H9 (cell line): ENCODE measurements around the gene CCSER1. TPM values are rescaled to one million over a fixed set of nuclear protein-coding genes. Genes with fewer than 3 reads are reported as not detected.

ENCODE experiments used
- DNase-seq: peaks from one replicate; pipeline ENCODE4 v3.0.0-alpha.2; 2017
- H2AFZ ChIP-seq: one replicate; pipeline ENCODE4 v1.6.1; 2013; ENCODE audit warnings: mild to moderate bottlenecking, low read length, control low read depth, moderate library complexity
- H2AK5ac ChIP-seq: 2 replicates; pipeline ENCODE4 v1.6.1; 2013; ENCODE audit warnings: low read length, control low read depth, mixed read lengths; ENCODE audit not compliant: insufficient read length
- H2BK120ac ChIP-seq: one replicate; pipeline ENCODE4 v1.6.1; 2013; ENCODE audit warnings: low read depth, mild to moderate bottlenecking, low read length, control low read depth, inconsistent platforms; ENCODE audit not compliant: poor library complexity, severe bottlenecking
- H2BK12ac ChIP-seq: 2 replicates; pipeline ENCODE4 v1.6.1; 2013; ENCODE audit warnings: low read length, control low read depth, mixed read lengths, low read depth; ENCODE audit not compliant: insufficient read length
- H2BK15ac ChIP-seq: 2 replicates; pipeline ENCODE4 v1.6.1; 2013; ENCODE audit warnings: low read depth, low read length, control low read depth
- H2BK20ac ChIP-seq: one replicate; pipeline ENCODE4 v1.6.1; 2013; ENCODE audit warnings: low read depth, mild to moderate bottlenecking, low read length, control low read depth, inconsistent platforms; ENCODE audit not compliant: poor library complexity, severe bottlenecking
- H2BK5ac ChIP-seq: 2 replicates; pipeline ENCODE4 v1.6.1; 2013; ENCODE audit warnings: low read length, control low read depth, mixed read lengths; ENCODE audit not compliant: insufficient read length
- H3K14ac ChIP-seq: 2 replicates; pipeline ENCODE4 v1.6.1; 2013; ENCODE audit warnings: low read length, control low read depth; ENCODE audit not compliant: insufficient read depth
- H3K18ac ChIP-seq: 2 replicates; pipeline ENCODE4 v1.6.1; 2013; ENCODE audit warnings: low read depth, mild to moderate bottlenecking, mixed read lengths, low read length, control low read depth; ENCODE audit not compliant: insufficient read length
- H3K23ac ChIP-seq: 2 replicates; pipeline ENCODE4 v1.6.1; 2013; ENCODE audit warnings: low read length, control low read depth, mixed read lengths, low read depth; ENCODE audit not compliant: insufficient read length
- H3K23me2 ChIP-seq: 2 replicates; pipeline ENCODE4 v1.6.1; 2013; ENCODE audit warnings: low read depth, mild to moderate bottlenecking, mixed read lengths, low read length, control low read depth; ENCODE audit not compliant: insufficient read length, poor library complexity, severe bottlenecking
- H3K27ac ChIP-seq: 2 replicates; pipeline ENCODE4 v1.5.1; 2013; ENCODE audit warnings: low read length, control low read depth, mixed read lengths, low read depth; ENCODE audit not compliant: insufficient read length
- H3K27me3 ChIP-seq: 2 replicates; pipeline ENCODE4 v1.6.1; 2013; ENCODE audit warnings: low read length, control low read depth, inconsistent platforms; ENCODE audit not compliant: insufficient read depth
- H3K4ac ChIP-seq: 2 replicates; pipeline ENCODE4 v1.6.1; 2013; ENCODE audit warnings: low read depth, mild to moderate bottlenecking, control low read depth, inconsistent platforms, low read length, moderate library complexity
- H3K4me1 ChIP-seq: 2 replicates; pipeline ENCODE4 v1.6.1; 2013; ENCODE audit warnings: low read length, control low read depth, inconsistent platforms; ENCODE audit not compliant: insufficient read depth
- H3K4me2 ChIP-seq: 2 replicates; pipeline ENCODE4 v1.6.1; 2013; ENCODE audit warnings: low read length, control low read depth, mixed read lengths; ENCODE audit not compliant: insufficient read length, insufficient read depth
- H3K56ac ChIP-seq: 2 replicates; pipeline ENCODE4 v1.6.1; 2013; ENCODE audit warnings: low read depth, mild to moderate bottlenecking, mixed read lengths, low read length, control low read depth; ENCODE audit not compliant: insufficient read length
- H3K79me1 ChIP-seq: 2 replicates; pipeline ENCODE4 v1.6.1; 2013; ENCODE audit warnings: low read depth, mild to moderate bottlenecking, moderate library complexity, low read length, control low read depth, inconsistent platforms; ENCODE audit not compliant: insufficient read depth, poor library complexity, severe bottlenecking
- H3K79me2 ChIP-seq: 2 replicates; pipeline ENCODE4 v1.6.1; 2013; ENCODE audit warnings: low read length, control low read depth, inconsistent platforms; ENCODE audit not compliant: insufficient read depth
- H3K9ac ChIP-seq: 2 replicates; pipeline ENCODE4 v1.6.1; 2013; ENCODE audit warnings: low read length, control low read depth, mixed read lengths; ENCODE audit not compliant: insufficient read length; ENCODE audit errors: extremely low read depth
- H3K9me3 ChIP-seq: one replicate; pipeline ENCODE4 v1.6.1; 2013; ENCODE audit warnings: low read depth, low read length, inconsistent platforms; ENCODE audit not compliant: control insufficient read depth
- H3T11ph ChIP-seq: one replicate; pipeline ENCODE4 v1.6.1; 2013; ENCODE audit warnings: mild to moderate bottlenecking, low read length, control low read depth, inconsistent platforms
- H4K20me1 ChIP-seq: one replicate; pipeline ENCODE4 v1.6.1; 2013; ENCODE audit not compliant: control insufficient read depth, insufficient read length, insufficient read depth
- H4K5ac ChIP-seq: 2 replicates; pipeline ENCODE4 v1.6.1; 2013; ENCODE audit warnings: low read depth, mild to moderate bottlenecking, mixed read lengths, low read length, control low read depth; ENCODE audit not compliant: insufficient read length
- H4K8ac ChIP-seq: replicated peaks from 2 replicates; pipeline ENCODE4 v1.6.1; 2013; ENCODE audit warnings: low read length, control low read depth, mixed read lengths, low read depth; ENCODE audit not compliant: insufficient read length
- H4K91ac ChIP-seq: 2 replicates; pipeline ENCODE4 v1.6.1; 2013; ENCODE audit warnings: low read depth, mild to moderate bottlenecking, moderate library complexity, mixed read lengths, low read length, control low read depth; ENCODE audit not compliant: insufficient read length
- H3K27ac Mint-ChIP-seq, 3 experiments: 2 replicates in 2 of 3; 3 replicates in 1 of 3; pipeline ENCODE4 v1.8.0; 2020 to 2021; ENCODE audit warnings: mixed read lengths in 3 of 3, mild to moderate bottlenecking in 1 of 3, moderate library complexity in 1 of 3
- H3K27me3 Mint-ChIP-seq: 2 replicates; pipeline ENCODE4 v1.8.0; 2021; ENCODE audit warnings: low read depth, mild to moderate bottlenecking, moderate library complexity, mixed read lengths
- H3K36me3 Mint-ChIP-seq, 3 experiments: 2 replicates in 2 of 3; 3 replicates in 1 of 3; pipeline ENCODE4 v1.8.0; 2020 to 2021; ENCODE audit warnings: low read depth in 3 of 3, mixed read lengths in 3 of 3; ENCODE audit not compliant: insufficient read depth in 1 of 3
- H3K4me1 Mint-ChIP-seq, 2 experiments: 2 replicates each; pipeline ENCODE4 v1.8.0; 2020; ENCODE audit warnings: mixed read lengths in 2 of 2
- H3K4me3 Mint-ChIP-seq, 2 experiments: 2 replicates in 1 of 2; 3 replicates in 1 of 2; pipeline ENCODE4 v1.8.0; 2020 to 2021; ENCODE audit warnings: mild to moderate bottlenecking in 2 of 2, mixed read lengths in 2 of 2, moderate library complexity in 1 of 2
- H3K9me3 Mint-ChIP-seq, 2 experiments: 2 replicates in 1 of 2; 3 replicates in 1 of 2; pipeline ENCODE4 v1.8.0; 2020; ENCODE audit warnings: mild to moderate bottlenecking in 2 of 2, mixed read lengths in 2 of 2, moderate library complexity in 1 of 2
- whole genome bisulfite sequencing: extraction: QIAGEN DNeasy Blood & Tissue Kit; methylation state at CpG from one replicate; pipeline ENCODE4 v1.1.7; 2013; ENCODE audit warnings: missing lambda C conversion rate, low lambda C conversion rate, mixed read lengths; ENCODE audit not compliant: insufficient read length; ENCODE audit errors: extremely low coverage; 5-methylcytosine and 5-hydroxymethylcytosine counted together
- total RNA-seq: library from RNA; stranded (reverse); gene quantifications from 2 replicates; pipeline ENCODE4 v1.2.1, GENCODE V29; 2021
- TF ChIP-seq, protein P1 (sequence below): fragments of 200-600 bp; sonication (generic); conservative IDR thresholded peaks from 3 replicates; pipeline ENCODE4 v1.8.0; 2021; ENCODE audit warnings: antibody characterized with exemption, mild to moderate bottlenecking

CCSER1 gene
- total RNA-seq, 1 experiment from 2014 or later, result 0.37 TPM

DNA sequence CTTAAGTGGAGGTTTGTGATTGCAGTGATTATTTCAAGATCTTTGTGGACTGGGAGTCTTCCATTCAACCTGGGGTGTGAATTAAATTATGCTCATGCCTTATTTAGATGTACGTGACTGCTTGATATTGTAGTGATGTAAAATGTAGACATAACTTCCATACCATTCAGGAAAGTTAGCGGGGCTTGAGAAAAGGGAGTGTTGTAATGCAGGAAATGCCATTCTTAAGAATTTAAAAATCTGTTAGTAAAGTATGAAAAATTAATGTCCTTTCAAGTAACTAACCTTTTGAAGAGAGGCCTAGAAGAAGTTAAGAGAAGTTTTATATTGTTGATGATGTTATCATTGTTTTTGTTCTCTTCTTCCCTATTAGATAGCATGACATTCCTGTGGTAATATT is 318.2 kb downstream of the CCSER1 start:
- H3K9me3 Mint-ChIP-seq, result no peaks in the 10 kb centered on the region
- no peak overlapping the region for H3K56ac ChIP-seq
- no peaks in the 10 kb centered on the region for H3K4me1 Mint-ChIP-seq
- TF ChIP-seq, protein P1, sequence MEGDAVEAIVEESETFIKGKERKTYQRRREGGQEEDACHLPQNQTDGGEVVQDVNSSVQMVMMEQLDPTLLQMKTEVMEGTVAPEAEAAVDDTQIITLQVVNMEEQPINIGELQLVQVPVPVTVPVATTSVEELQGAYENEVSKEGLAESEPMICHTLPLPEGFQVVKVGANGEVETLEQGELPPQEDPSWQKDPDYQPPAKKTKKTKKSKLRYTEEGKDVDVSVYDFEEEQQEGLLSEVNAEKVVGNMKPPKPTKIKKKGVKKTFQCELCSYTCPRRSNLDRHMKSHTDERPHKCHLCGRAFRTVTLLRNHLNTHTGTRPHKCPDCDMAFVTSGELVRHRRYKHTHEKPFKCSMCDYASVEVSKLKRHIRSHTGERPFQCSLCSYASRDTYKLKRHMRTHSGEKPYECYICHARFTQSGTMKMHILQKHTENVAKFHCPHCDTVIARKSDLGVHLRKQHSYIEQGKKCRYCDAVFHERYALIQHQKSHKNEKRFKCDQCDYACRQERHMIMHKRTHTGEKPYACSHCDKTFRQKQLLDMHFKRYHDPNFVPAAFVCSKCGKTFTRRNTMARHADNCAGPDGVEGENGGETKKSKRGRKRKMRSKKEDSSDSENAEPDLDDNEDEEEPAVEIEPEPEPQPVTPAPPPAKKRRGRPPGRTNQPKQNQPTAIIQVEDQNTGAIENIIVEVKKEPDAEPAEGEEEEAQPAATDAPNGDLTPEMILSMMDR, result no peak
- H3K23ac ChIP-seq, result no peak overlapping the region
- H4K8ac ChIP-seq, result no peak overlapping the region
- H3K27ac ChIP-seq, result no peak overlapping the region
- peaks cover 0 to 2% (median 0%) of the 10 kb centered on the region in 3 experiments; a peak in 2 of 7 replicates for H3K36me3 Mint-ChIP-seq
- no peak overlapping the region for H3K27ac Mint-ChIP-seq
- no peak overlapping the region for H2BK20ac ChIP-seq
- no peak for DNase-seq
- H3K4me2 ChIP-seq, result no peak overlapping the region
- no peak overlapping the region for H3K14ac ChIP-seq
- H4K20me1 ChIP-seq, result no peaks in the 10 kb centered on the region
- H3K9me3 ChIP-seq, result no peaks in the 10 kb centered on the region
- no peak overlapping the region for H4K5ac ChIP-seq
- no peak overlapping the region for H3K9ac ChIP-seq
- H2BK12ac ChIP-seq, result no peak overlapping the region
- no peak overlapping the region for H2BK15ac ChIP-seq
- H4K91ac ChIP-seq, result no peak overlapping the region
- no peak overlapping the region for H2BK5ac ChIP-seq
- no peak overlapping the region for H3T11ph ChIP-seq
- no peak overlapping the region for H2AFZ ChIP-seq
- H3K79me2 ChIP-seq, result no peaks in the 10 kb centered on the region
- H3K23me2 ChIP-seq, result no peaks in the 10 kb centered on the region
- H3K18ac ChIP-seq, result no peak overlapping the region
- H3K79me1 ChIP-seq, result no peaks in the 10 kb centered on the region
- H3K27me3 Mint-ChIP-seq, result no peaks in the 10 kb centered on the region
- H2AK5ac ChIP-seq, result no peak overlapping the region
- no peak overlapping the region for H2BK120ac ChIP-seq
- WGBS, result no CpG with 5 or more reads among the region's 2 CpGs
- no peaks in the 10 kb centered on the region for H3K4me1 ChIP-seq
- H3K4me3 Mint-ChIP-seq, result no peak overlapping the region
- H3K27me3 ChIP-seq, result no peaks in the 10 kb centered on the region
- H3K4ac ChIP-seq, result no peak overlapping the region
